Mesothelial cell of epicardium (in vitro differentiated cells): ENCODE data around the gene DEFB123. TPM values are rescaled to one million over a fixed set of nuclear protein-coding genes. Genes with fewer than 3 reads are reported as not detected.
"Not testable (repeated sequence)": the region's sequence is repeated elsewhere in the genome, so short reads cannot be mapped to it uniquely, and the experiment has no call there.

Source experiments
- DNase-seq, 2 experiments: peaks; one replicate each; pipeline ENCODE4 v3.0.0; 2021; ENCODE audit warnings: low spot score in 2 of 2; ENCODE audit not compliant: unreplicated experiment in 2 of 2
- H3K27ac Mint-ChIP-seq: 2 replicates; pipeline ENCODE4 v1.8.0; 2021; ENCODE audit warnings: mixed read lengths
- H3K27me3 Mint-ChIP-seq: 2 replicates; pipeline ENCODE4 v1.8.0; 2021; ENCODE audit warnings: low read depth, mixed read lengths
- H3K36me3 Mint-ChIP-seq: 2 replicates; pipeline ENCODE4 v1.8.0; 2021; ENCODE audit warnings: mixed read lengths
- H3K4me1 Mint-ChIP-seq: 2 replicates; pipeline ENCODE4 v1.8.0; 2021; ENCODE audit warnings: mixed read lengths
- H3K4me3 Mint-ChIP-seq: 2 replicates; pipeline ENCODE4 v1.8.0; 2021; ENCODE audit warnings: mild to moderate bottlenecking, moderate library complexity, mixed read lengths
- H3K9me3 Mint-ChIP-seq: 2 replicates; pipeline ENCODE4 v1.8.0; 2021; ENCODE audit warnings: mixed read lengths
- total RNA-seq: library from RNA; stranded (reverse); gene quantifications from 3 replicates; pipeline ENCODE4 v1.2.1, GENCODE V29; 2021
- TF ChIP-seq, protein P1 (sequence below): fragments of 200-600 bp; sonication (generic); IDR thresholded peaks from one replicate; pipeline ENCODE4 v1.5.0; 2021; ENCODE audit warnings: antibody characterized with exemption; ENCODE audit not compliant: unreplicated experiment

Gene DEFB123
- total RNA-seq, 1 donor from 2014 or later, result not detected

DNA sequence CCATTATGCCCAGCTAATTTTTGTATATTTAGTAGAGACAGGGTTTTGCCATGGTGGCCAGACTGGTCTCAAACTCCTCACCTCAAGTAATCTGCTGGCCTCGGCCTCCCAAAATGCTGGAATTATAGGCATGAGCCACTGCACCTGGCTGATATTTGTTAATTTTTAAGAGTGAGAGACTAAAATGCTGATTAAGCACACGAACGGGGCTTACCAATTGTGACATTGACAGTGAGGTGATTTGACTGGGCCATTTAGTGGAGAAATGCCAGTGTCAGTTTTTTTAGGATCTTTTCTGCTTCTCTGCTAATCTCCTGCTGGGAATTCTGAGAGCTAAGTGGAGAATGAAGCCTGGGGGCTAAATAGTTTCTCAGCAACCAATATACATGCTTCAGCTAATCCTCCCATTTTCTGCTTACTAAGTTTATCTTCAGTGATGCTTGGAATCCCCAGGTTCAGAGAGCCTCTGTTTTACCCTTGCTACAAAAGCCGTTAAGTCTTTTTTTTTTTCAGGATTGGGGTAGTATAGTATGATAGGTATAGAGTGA lies 9.8 kb upstream of the DEFB123 start:
- no peak overlapping the region for H3K4me3 Mint-ChIP-seq
- TF ChIP-seq, protein P1, sequence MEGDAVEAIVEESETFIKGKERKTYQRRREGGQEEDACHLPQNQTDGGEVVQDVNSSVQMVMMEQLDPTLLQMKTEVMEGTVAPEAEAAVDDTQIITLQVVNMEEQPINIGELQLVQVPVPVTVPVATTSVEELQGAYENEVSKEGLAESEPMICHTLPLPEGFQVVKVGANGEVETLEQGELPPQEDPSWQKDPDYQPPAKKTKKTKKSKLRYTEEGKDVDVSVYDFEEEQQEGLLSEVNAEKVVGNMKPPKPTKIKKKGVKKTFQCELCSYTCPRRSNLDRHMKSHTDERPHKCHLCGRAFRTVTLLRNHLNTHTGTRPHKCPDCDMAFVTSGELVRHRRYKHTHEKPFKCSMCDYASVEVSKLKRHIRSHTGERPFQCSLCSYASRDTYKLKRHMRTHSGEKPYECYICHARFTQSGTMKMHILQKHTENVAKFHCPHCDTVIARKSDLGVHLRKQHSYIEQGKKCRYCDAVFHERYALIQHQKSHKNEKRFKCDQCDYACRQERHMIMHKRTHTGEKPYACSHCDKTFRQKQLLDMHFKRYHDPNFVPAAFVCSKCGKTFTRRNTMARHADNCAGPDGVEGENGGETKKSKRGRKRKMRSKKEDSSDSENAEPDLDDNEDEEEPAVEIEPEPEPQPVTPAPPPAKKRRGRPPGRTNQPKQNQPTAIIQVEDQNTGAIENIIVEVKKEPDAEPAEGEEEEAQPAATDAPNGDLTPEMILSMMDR, result no peak

DNA sequence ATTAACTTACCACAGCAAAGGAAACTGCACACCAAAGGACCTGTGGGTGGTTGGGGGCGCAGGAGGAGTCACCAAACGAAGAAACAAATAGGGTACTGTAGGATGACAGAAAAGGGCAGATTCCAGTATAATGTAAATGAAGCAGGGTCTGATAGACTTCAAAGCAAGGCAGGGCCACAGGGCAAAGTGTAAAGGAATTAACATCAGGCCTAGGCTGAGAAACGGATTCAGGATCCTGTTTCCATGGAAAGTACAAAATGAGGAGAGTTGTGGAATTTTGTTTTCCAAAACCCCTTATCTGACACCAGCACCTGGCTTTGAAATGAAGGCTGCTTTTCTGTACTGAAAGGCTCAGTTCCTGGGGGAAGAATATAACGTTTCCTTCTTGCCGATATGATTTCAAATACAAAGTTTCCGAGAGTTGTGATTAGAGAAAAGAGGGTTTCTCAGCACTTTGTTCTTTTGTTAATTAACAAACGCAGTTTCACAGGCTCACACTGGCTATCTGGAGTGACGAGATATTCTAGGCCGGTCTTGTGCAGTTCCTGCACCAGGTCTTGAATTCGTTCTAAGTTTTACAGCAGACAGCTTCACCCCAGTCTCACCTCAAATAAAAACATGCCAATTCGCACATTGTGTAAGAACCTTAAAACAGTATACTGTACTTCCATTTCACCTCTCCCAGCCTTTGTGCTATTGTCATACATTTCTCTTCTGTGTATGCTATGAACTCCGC lies 5.8 kb downstream of the DEFB123 start:
- no peak overlapping the region for H3K27ac Mint-ChIP-seq
- TF ChIP-seq, protein P1, result no peak
- H3K4me1 Mint-ChIP-seq, result no peaks in the 10 kb centered on the region
- peaks cover 4% of the 10 kb centered on the region for H3K36me3 Mint-ChIP-seq
- DNase-seq, result no peak
- H3K27me3 Mint-ChIP-seq, result no peaks in the 10 kb centered on the region
- peaks cover 67% of the 10 kb centered on the region for H3K9me3 Mint-ChIP-seq
- no peak overlapping the region for H3K4me3 Mint-ChIP-seq

More for the DNA sequence above, 9.8 kb upstream of the DEFB123 start:
- no peak for DNase-seq
- no peaks in the 10 kb centered on the region for H3K27me3 Mint-ChIP-seq
- no peaks in the 10 kb centered on the region for H3K36me3 Mint-ChIP-seq
- H3K27ac Mint-ChIP-seq, result no peak overlapping the region
- H3K9me3 Mint-ChIP-seq, result peaks cover 42% of the 10 kb centered on the region
- H3K4me1 Mint-ChIP-seq, result no peaks in the 10 kb centered on the region

- Mint-ChIP-seq H3K27ac (no peak overlapping the region), H3K27me3 (no peaks in the 10 kb centered on the region), H3K9me3 (peaks cover 66% of the 10 kb centered on the region), H3K4me3 (no peak overlapping the region), H3K36me3 (peaks cover 4% of the 10 kb centered on the region), H3K4me1 (no peaks in the 10 kb centered on the region)
- TF ChIP-seq, protein P1, result no peak
- no peak for DNase-seq
Observed at GRCh38 chr20:31449511-31450414, 9.3 kb downstream of the DEFB123 start.

- no peak overlapping the region for H3K27ac Mint-ChIP-seq
- H3K9me3 Mint-ChIP-seq, result peaks cover 50% of the 10 kb centered on the region
- peaks cover 4% of the 10 kb centered on the region for H3K36me3 Mint-ChIP-seq
- H3K27me3 Mint-ChIP-seq, result no peaks in the 10 kb centered on the region
- no peaks in the 10 kb centered on the region for H3K4me1 Mint-ChIP-seq
- TF ChIP-seq, protein P1, result no peak
- H3K4me3 Mint-ChIP-seq, result no peak overlapping the region
- DNase-seq, result no peak
Observed at GRCh38 chr20:31452575-31452974, 12.1 kb downstream of the DEFB123 start.

- Mint-ChIP-seq H3K36me3 (peaks cover 1% of the 10 kb centered on the region), H3K9me3 (peaks cover 38% of the 10 kb centered on the region), H3K4me3 (no peak overlapping the region), H3K27me3 (no peaks in the 10 kb centered on the region), H3K27ac (no peak overlapping the region), H3K4me1 (no peaks in the 10 kb centered on the region)
- TF ChIP-seq, protein P1, result no peak
- DNase-seq, result no peak
Observed at GRCh38 chr20:31454361-31454760, 13.9 kb downstream of the DEFB123 start.

- not testable (repeated sequence) for H3K27ac Mint-ChIP-seq, H3K4me1 Mint-ChIP-seq, DNase-seq, H3K4me3 Mint-ChIP-seq, H3K27me3 Mint-ChIP-seq, H3K36me3 Mint-ChIP-seq
- H3K9me3 Mint-ChIP-seq, result peaks cover 34% of the 10 kb centered on the region
Observed at GRCh38 chr20:31470946-31471345, 30.5 kb downstream of the DEFB123 start.
